IPS DF 6.9 (cell line): ENCODE data around the gene NEURL1B.

ENCODE experiments used
- DNase-seq: peaks from one replicate; pipeline ENCODE4 v3.0.0-alpha.2; 2013; ENCODE audit warnings: low read depth, low spot score
- H3K27ac ChIP-seq: one replicate; pipeline ENCODE4 v1.5.1; 2013; ENCODE audit warnings: low read length, control low read depth
- H3K27me3 ChIP-seq: 2 replicates; pipeline ENCODE4 v1.6.1; 2013; ENCODE audit warnings: mild to moderate bottlenecking, low read length; ENCODE audit not compliant: control insufficient read depth, insufficient read depth
- H3K36me3 ChIP-seq: 2 replicates; pipeline ENCODE4 v1.6.1; 2013; ENCODE audit warnings: low read length; ENCODE audit not compliant: control insufficient read depth, insufficient read depth
- H3K4me1 ChIP-seq: 2 replicates; pipeline ENCODE4 v1.6.1; 2013; ENCODE audit warnings: low read length; ENCODE audit not compliant: control insufficient read depth, insufficient read depth
- H3K4me3 ChIP-seq: 2 replicates; pipeline ENCODE4 v1.5.1; 2013; ENCODE audit warnings: mild to moderate bottlenecking, low read length
- H3K9me3 ChIP-seq: 2 replicates; pipeline ENCODE4 v1.6.1; 2013; ENCODE audit warnings: low read length, inconsistent platforms; ENCODE audit not compliant: control insufficient read depth, insufficient read depth
- WGBS: extraction: QIAGEN DNeasy Blood & Tissue Kit; methylation state at CpG from one replicate; pipeline ENCODE4 v1.1.7; 2013; ENCODE audit warnings: mixed read lengths, missing lambda C conversion rate; ENCODE audit not compliant: insufficient read length, insufficient coverage; 5-methylcytosine and 5-hydroxymethylcytosine counted together

NEURL1B gene

GRCh38 chr5:172640822-172641358 is at the start of gene NEURL1B:
TSS of gene NEURL1B (plus strand) at chr5:172641263. CDS start at chr5:172641407, 144 bp downstream.
- Histone ChIP-seq H3K27me3 (no peaks in the 10 kb centered on the region; the same call in 1 of the 2 replicates), H3K9me3 (no peaks in the 10 kb centered on the region), H3K4me1 (peaks cover 2% of the 10 kb centered on the region; the same call in 1 of the 2 replicates), H3K4me3 (peak within 1 kb of the TSS; percentile 90), H3K27ac (no peak within 1 kb of the TSS), H3K36me3 (no peaks in the 10 kb centered on the region)
- WGBS = no CpG with 5 or more reads among the region's 54 CpGs
- no peak for DNase-seq

GRCh38 chr5:172591636-172592035 is 49.4 kb upstream of the NEURL1B start:
- Histone ChIP-seq H3K27me3 (no peaks in the 10 kb centered on the region), H3K4me3 (no peak overlapping the region), H3K4me1 (peaks cover 4% of the 10 kb centered on the region), H3K27ac (no peak overlapping the region), H3K9me3 (no peaks in the 10 kb centered on the region), H3K36me3 (no peaks in the 10 kb centered on the region)
- DNase-seq = no peak
- WGBS = no CpG with 5 or more reads among the region's 6 CpGs

GRCh38 chr5:172592881-172593280 is 48.2 kb upstream of the NEURL1B start:
- Histone ChIP-seq H3K4me1 (no peaks in the 10 kb centered on the region; the same call in 1 of the 2 replicates), H3K27me3 (no peaks in the 10 kb centered on the region), H3K27ac (no peak overlapping the region), H3K36me3 (no peaks in the 10 kb centered on the region), H3K9me3 (no peaks in the 10 kb centered on the region), H3K4me3 (no peak overlapping the region)
- no CpG with 5 or more reads among the region's 5 CpGs for WGBS
- DNase-seq = no peak

- no peak for DNase-seq
- Histone ChIP-seq H3K4me1 (peaks cover under 1% of the 10 kb centered on the region; the same call in 1 of the 2 replicates), H3K4me3 (no peak overlapping the region), H3K27me3 (no peaks in the 10 kb centered on the region), H3K36me3 (no peaks in the 10 kb centered on the region), H3K27ac (no peak overlapping the region), H3K9me3 (no peaks in the 10 kb centered on the region)
- WGBS = no CpG with 5 or more reads among the region's 12 CpGs
Measured at GRCh38 chr5:172593306-172593705, 47.8 kb upstream of the NEURL1B start.

- WGBS = no CpG with 5 or more reads among the region's 8 CpGs
- no peaks in the 10 kb centered on the region for H3K27me3 ChIP-seq
- DNase-seq = no peak
- no peak overlapping the region for H3K4me3 ChIP-seq
- H3K36me3 ChIP-seq = no peaks in the 10 kb centered on the region
- H3K4me1 ChIP-seq = peaks cover 2% of the 10 kb centered on the region; the same call in 1 of the 2 replicates
- no peak overlapping the region for H3K27ac ChIP-seq
- no peaks in the 10 kb centered on the region for H3K9me3 ChIP-seq
Measured at GRCh38 chr5:172593721-172594235, 47.3 kb upstream of the NEURL1B start.

GRCh38 chr5:172594431-172594830 is 46.6 kb upstream of the NEURL1B start:
- no CpG with 5 or more reads among the region's 8 CpGs for WGBS
- Histone ChIP-seq H3K4me3 (no peak overlapping the region), H3K27ac (no peak overlapping the region), H3K36me3 (no peaks in the 10 kb centered on the region), H3K4me1 (peaks cover 2% of the 10 kb centered on the region; the same call in 1 of the 2 replicates), H3K9me3 (no peaks in the 10 kb centered on the region), H3K27me3 (no peaks in the 10 kb centered on the region)
- no peak for DNase-seq

- Histone ChIP-seq H3K4me1 (peaks cover 2% of the 10 kb centered on the region; the same call in 1 of the 2 replicates), H3K9me3 (no peaks in the 10 kb centered on the region), H3K27ac (no peak overlapping the region), H3K36me3 (no peaks in the 10 kb centered on the region), H3K4me3 (no peak overlapping the region), H3K27me3 (no peaks in the 10 kb centered on the region)
- no CpG with 5 or more reads among the region's 9 CpGs for WGBS
- no peak for DNase-seq
Measured at GRCh38 chr5:172594867-172595466, 46.1 kb upstream of the NEURL1B start.

GRCh38 chr5:172595596-172596455 is 45.2 kb upstream of the NEURL1B start:
- no peaks in the 10 kb centered on the region for H3K9me3 ChIP-seq
- WGBS = no CpG with 5 or more reads among the region's 14 CpGs
- H3K27me3 ChIP-seq = no peaks in the 10 kb centered on the region
- H3K4me3 ChIP-seq = no peak overlapping the region
- no peak for DNase-seq
- H3K36me3 ChIP-seq = no peaks in the 10 kb centered on the region
- H3K27ac ChIP-seq = no peak overlapping the region
- peaks cover 2% of the 10 kb centered on the region; the same call in 1 of the 2 replicates for H3K4me1 ChIP-seq

GRCh38 chr5:172596638-172597231 is 44.3 kb upstream of the NEURL1B start:
- no peaks in the 10 kb centered on the region for H3K36me3 ChIP-seq
- H3K4me3 ChIP-seq = no peak overlapping the region
- H3K27ac ChIP-seq = no peak overlapping the region
- H3K9me3 ChIP-seq = no peaks in the 10 kb centered on the region
- no peaks in the 10 kb centered on the region for H3K27me3 ChIP-seq
- peaks cover 2% of the 10 kb centered on the region; the same call in 1 of the 2 replicates for H3K4me1 ChIP-seq
- 100% methylated on average over 6 of the region's 7 CpGs for WGBS
- DNase-seq = no peak

GRCh38 chr5:172597755-172598155 is 43.3 kb upstream of the NEURL1B start:
- Histone ChIP-seq H3K4me1 (peaks cover 2% of the 10 kb centered on the region; the same call in 1 of the 2 replicates), H3K36me3 (no peaks in the 10 kb centered on the region), H3K4me3 (no peak overlapping the region), H3K27ac (no peak overlapping the region), H3K9me3 (no peaks in the 10 kb centered on the region), H3K27me3 (no peaks in the 10 kb centered on the region)
- no CpG with 5 or more reads among the region's 14 CpGs for WGBS
- no peak for DNase-seq
